A673 (cell line): ENCODE data around the gene CPTP.

ENCODE experiments used
- EZH2 ChIP-seq: fragments of 200-600 bp; sonication (generic); IDR thresholded peaks from 2 replicates; pipeline ENCODE4 v1.6.1; 2017; ENCODE audit warnings: borderline replicate concordance, low read depth, mild to moderate bottlenecking, mixed read lengths, antibody characterized with exemption, low read length; ENCODE audit not compliant: poor library complexity, severe bottlenecking
- TF ChIP-seq, protein P1 (sequence below): fragments of 300-800, 200-600 bp; sonication (generic); conservative IDR thresholded peaks from 2 replicates; pipeline ENCODE4 v1.5.1; 2017; ENCODE audit warnings: low read depth, mild to moderate bottlenecking, antibody characterized with exemption, low read length, moderate library complexity, mixed read lengths

DNA sequence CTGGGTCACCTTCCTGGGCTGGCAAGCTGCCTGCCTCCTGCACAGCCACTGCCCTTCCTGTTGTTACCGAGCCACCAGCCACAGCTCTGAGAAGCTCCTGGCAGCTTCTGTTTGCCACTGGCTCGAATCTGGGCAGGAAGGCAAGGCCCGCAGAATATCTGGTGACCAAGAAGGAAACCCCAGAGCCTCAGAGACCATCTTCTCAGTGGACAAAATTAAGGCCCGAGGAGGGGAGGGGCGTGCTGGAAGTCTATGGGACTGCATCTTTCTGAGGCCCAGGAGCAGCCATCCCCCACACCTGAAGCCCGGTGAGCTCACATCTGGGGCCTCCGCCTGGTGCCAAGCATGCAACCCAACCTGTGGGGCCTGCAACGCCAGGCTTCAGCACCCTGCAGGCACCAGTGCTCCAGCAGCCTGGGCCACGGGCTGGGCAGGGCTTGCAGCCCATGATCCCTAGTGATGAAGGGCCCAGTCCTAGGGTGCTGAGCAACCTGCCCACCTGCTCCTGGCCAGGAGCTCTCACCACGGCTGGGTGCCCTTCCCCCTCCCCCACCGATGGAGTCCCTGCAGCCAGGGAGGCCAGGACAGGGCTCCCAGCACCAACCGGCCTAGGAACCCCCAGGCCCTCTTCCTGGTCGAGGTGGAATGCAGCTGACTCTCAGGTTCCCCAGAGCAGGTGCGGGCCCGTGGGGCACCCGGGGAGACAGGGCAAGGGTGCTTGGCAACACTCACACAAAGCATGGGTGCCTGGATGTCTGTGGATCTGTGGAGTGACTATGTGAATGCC is 879 bp downstream of the CPTP start:
- TF ChIP-seq, protein P1, sequence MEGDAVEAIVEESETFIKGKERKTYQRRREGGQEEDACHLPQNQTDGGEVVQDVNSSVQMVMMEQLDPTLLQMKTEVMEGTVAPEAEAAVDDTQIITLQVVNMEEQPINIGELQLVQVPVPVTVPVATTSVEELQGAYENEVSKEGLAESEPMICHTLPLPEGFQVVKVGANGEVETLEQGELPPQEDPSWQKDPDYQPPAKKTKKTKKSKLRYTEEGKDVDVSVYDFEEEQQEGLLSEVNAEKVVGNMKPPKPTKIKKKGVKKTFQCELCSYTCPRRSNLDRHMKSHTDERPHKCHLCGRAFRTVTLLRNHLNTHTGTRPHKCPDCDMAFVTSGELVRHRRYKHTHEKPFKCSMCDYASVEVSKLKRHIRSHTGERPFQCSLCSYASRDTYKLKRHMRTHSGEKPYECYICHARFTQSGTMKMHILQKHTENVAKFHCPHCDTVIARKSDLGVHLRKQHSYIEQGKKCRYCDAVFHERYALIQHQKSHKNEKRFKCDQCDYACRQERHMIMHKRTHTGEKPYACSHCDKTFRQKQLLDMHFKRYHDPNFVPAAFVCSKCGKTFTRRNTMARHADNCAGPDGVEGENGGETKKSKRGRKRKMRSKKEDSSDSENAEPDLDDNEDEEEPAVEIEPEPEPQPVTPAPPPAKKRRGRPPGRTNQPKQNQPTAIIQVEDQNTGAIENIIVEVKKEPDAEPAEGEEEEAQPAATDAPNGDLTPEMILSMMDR = no peak
- TF ChIP-seq EZH2 = no peak
